HG02571 (cell line): ENCODE measurements around the gene D2HGDH.
"Not testable (repeated sequence)": the region's sequence is repeated elsewhere in the genome, so short reads cannot be mapped to it uniquely, and the experiment has no call there.

ENCODE experiments used
- ATAC-seq: cut with Tn5 transposase; IDR thresholded peaks from one replicate; pipeline ENCODE4 v1.9.1; 2021; ENCODE audit warnings: mild to moderate bottlenecking, moderate library complexity; ENCODE audit not compliant: unreplicated experiment

The D2HGDH gene

GRCh38 chr2:241748468-241749256 lies 14.2 kb downstream of the D2HGDH start:
- no peak for ATAC-seq

- ATAC-seq, result no peak
Observed at GRCh38 chr2:241750076-241750840, 15.8 kb downstream of the D2HGDH start.

- ATAC-seq, result no peak
Observed at GRCh38 chr2:241751152-241751551, 16.7 kb downstream of the D2HGDH start.

GRCh38 chr2:241751776-241752175 lies 17.3 kb downstream of the D2HGDH start:
- ATAC-seq, result no peak

- ATAC-seq, result no peak
Observed at GRCh38 chr2:241752253-241752652, 17.8 kb downstream of the D2HGDH start.

GRCh38 chr2:241752689-241753276 lies 18.4 kb downstream of the D2HGDH start:
- ATAC-seq, result no peak

- no peak for ATAC-seq
Observed at GRCh38 chr2:241753493-241753892, 19.1 kb downstream of the D2HGDH start.

- ATAC-seq, result no peak
Observed at GRCh38 chr2:241754042-241754441, 19.6 kb downstream of the D2HGDH start.

- ATAC-seq, result no peak
Observed at GRCh38 chr2:241755166-241755565, 20.7 kb downstream of the D2HGDH start.

- no peak for ATAC-seq
Observed at GRCh38 chr2:241755777-241756176, 21.3 kb downstream of the D2HGDH start.

GRCh38 chr2:241759067-241759807 lies 24.8 kb downstream of the D2HGDH start:
- no peak for ATAC-seq

- ATAC-seq, result not testable (repeated sequence)
Observed at GRCh38 chr2:241759893-241760292, 25.5 kb downstream of the D2HGDH start.

GRCh38 chr2:241760301-241760771 lies 25.9 kb downstream of the D2HGDH start:
- no peak for ATAC-seq

- no peak for ATAC-seq
Observed at GRCh38 chr2:241762321-241762932, 28.0 kb downstream of the D2HGDH start.

- no peak for ATAC-seq
Observed at GRCh38 chr2:241762933-241763369, 28.5 kb downstream of the D2HGDH start.

- no peak for ATAC-seq
Observed at GRCh38 chr2:241763551-241764274, 29.3 kb downstream of the D2HGDH start.

GRCh38 chr2:241764275-241765241 lies 30.1 kb downstream of the D2HGDH start:
- no peak for ATAC-seq

- ATAC-seq, result no peak
Observed at GRCh38 chr2:241767464-241768250, 33.2 kb downstream of the D2HGDH start.
